ENCODE data around the gene GTPBP6. TPM values are rescaled to one million over a fixed set of nuclear protein-coding genes. Genes with fewer than 3 reads are reported as not detected.
"Not testable (repeated sequence)": the region's sequence is repeated elsewhere in the genome, so short reads cannot be mapped to it uniquely, and the experiment has no call there.

GTPBP6 gene
- polyA plus RNA-seq, 12 donors, result 30.9 to 60.2 (median 40.9) TPM; not detected in 1

GRCh38 chrX:300334-300733 lies 18.3 kb downstream of the GTPBP6 start:
- DNase-seq, result no peak

GRCh38 chrX:298993-299392 lies 19.6 kb downstream of the GTPBP6 start:
- DNase-seq, result no peak

GRCh38 chrX:295136-295535 lies 23.5 kb downstream of the GTPBP6 start:
- no peak for DNase-seq

- no peak for DNase-seq
Observed at GRCh38 chrX:292900-293897, 25.4 kb downstream of the GTPBP6 start.

GRCh38 chrX:291411-291901 lies 27.1 kb downstream of the GTPBP6 start:
- DNase-seq, result no peak

- DNase-seq, result no peak
Observed at GRCh38 chrX:290476-291166, 28.0 kb downstream of the GTPBP6 start.

- DNase-seq, result no peak
Observed at GRCh38 chrX:288561-288991, 30.0 kb downstream of the GTPBP6 start.

GRCh38 chrX:287670-288069 lies 30.9 kb downstream of the GTPBP6 start:
- no peak for DNase-seq

- DNase-seq, result no peak
Observed at GRCh38 chrX:285076-285677, 33.4 kb downstream of the GTPBP6 start.

- DNase-seq, result peak; percentile 92
Observed at GRCh38 chrX:283115-283845, 35.3 kb downstream of the GTPBP6 start.

- DNase-seq, result not testable (repeated sequence)
Observed at GRCh38 chrX:282000-282681, 36.5 kb downstream of the GTPBP6 start.

GRCh38 chrX:281166-281999 lies 37.2 kb downstream of the GTPBP6 start, which contains the start of gene PLCXD1:
TSS of gene PLCXD1 (plus strand) at chrX:281381. CDS start at chrX:284188, 2,807 bp downstream.
- DNase-seq, result peak; percentile 78

GRCh38 chrX:280722-281121 lies 37.9 kb downstream of the GTPBP6 start:
- DNase-seq, result not testable (repeated sequence)

GRCh38 chrX:279757-280604 lies 38.6 kb downstream of the GTPBP6 start:
- not testable (repeated sequence) for DNase-seq

GRCh38 chrX:276581-277201 lies 41.9 kb downstream of the GTPBP6 start:
- DNase-seq, result no peak

- peak; percentile 48 for DNase-seq
Observed at GRCh38 chrX:275967-276580, 42.5 kb downstream of the GTPBP6 start.

GRCh38 chrX:275476-275966 lies 43.1 kb downstream of the GTPBP6 start:
- DNase-seq, result no peak

All from muscle of arm (tissue), 12 donors.